IPS-18a (cell line): ENCODE measurements around the gene TRIM46.
"Not testable (repeated sequence)": the region's sequence is repeated elsewhere in the genome, so short reads cannot be mapped to it uniquely, and the experiment has no call there.

Source experiments
- H3K27ac ChIP-seq: one replicate; pipeline ENCODE4 v1.5.1; 2013; ENCODE audit warnings: low read length
- H3K27me3 ChIP-seq: one replicate; pipeline ENCODE4 v1.6.1; 2013; ENCODE audit warnings: mild to moderate bottlenecking, low read length; ENCODE audit not compliant: control insufficient read depth, insufficient read depth
- H3K36me3 ChIP-seq: one replicate; pipeline ENCODE4 v1.6.1; 2013; ENCODE audit warnings: low read depth, low read length; ENCODE audit not compliant: control insufficient read depth
- H3K4me1 ChIP-seq: one replicate; pipeline ENCODE4 v1.6.1; 2013; ENCODE audit warnings: low read depth, low read length; ENCODE audit not compliant: control insufficient read depth
- H3K4me3 ChIP-seq: one replicate; pipeline ENCODE4 v1.5.1; 2013; ENCODE audit warnings: low read length
- H3K9ac ChIP-seq: one replicate; pipeline ENCODE4 v1.6.1; 2013; ENCODE audit warnings: mild to moderate bottlenecking, low read length, moderate library complexity
- H3K9me3 ChIP-seq: one replicate; pipeline ENCODE4 v1.6.1; 2013; ENCODE audit warnings: low read depth, low read length; ENCODE audit not compliant: control insufficient read depth

Gene TRIM46

GRCh38 chr1:155184351-155184811 lies 10.7 kb downstream of the TRIM46 start:
- H3K4me3 ChIP-seq, result no peak overlapping the region
- H3K27ac ChIP-seq, result no peak overlapping the region
- H3K36me3 ChIP-seq, result peaks cover 18% of the 10 kb centered on the region
- no peaks in the 10 kb centered on the region for H3K9me3 ChIP-seq
- no peaks in the 10 kb centered on the region for H3K27me3 ChIP-seq
- no peak overlapping the region for H3K9ac ChIP-seq
- peaks cover 15% of the 10 kb centered on the region for H3K4me1 ChIP-seq

GRCh38 chr1:155184835-155185782 lies 11.5 kb downstream of the TRIM46 start:
- Histone ChIP-seq H3K9ac (no peak overlapping the region), H3K36me3 (peaks cover 13% of the 10 kb centered on the region), H3K4me1 (peaks cover 15% of the 10 kb centered on the region), H3K27me3 (no peaks in the 10 kb centered on the region), H3K9me3 (no peaks in the 10 kb centered on the region), H3K4me3 (no peak overlapping the region), H3K27ac (no peak overlapping the region)

GRCh38 chr1:155185783-155186066 lies 12.1 kb downstream of the TRIM46 start:
- H3K4me1 ChIP-seq, result peaks cover 15% of the 10 kb centered on the region
- no peak overlapping the region for H3K27ac ChIP-seq
- peak overlapping the region; percentile 14 for H3K4me3 ChIP-seq
- H3K36me3 ChIP-seq, result peaks cover 13% of the 10 kb centered on the region
- H3K9ac ChIP-seq, result no peak overlapping the region
- H3K9me3 ChIP-seq, result no peaks in the 10 kb centered on the region
- no peaks in the 10 kb centered on the region for H3K27me3 ChIP-seq

- Histone ChIP-seq H3K4me3 (peak overlapping the region; percentile 14), H3K27me3 (no peaks in the 10 kb centered on the region), H3K27ac (no peak overlapping the region), H3K9me3 (no peaks in the 10 kb centered on the region), H3K9ac (no peak overlapping the region), H3K4me1 (peaks cover 15% of the 10 kb centered on the region), H3K36me3 (peaks cover 12% of the 10 kb centered on the region)
These were observed 12.6 kb downstream of the TRIM46 start for GRCh38 chr1:155186067-155186793.

DNA sequence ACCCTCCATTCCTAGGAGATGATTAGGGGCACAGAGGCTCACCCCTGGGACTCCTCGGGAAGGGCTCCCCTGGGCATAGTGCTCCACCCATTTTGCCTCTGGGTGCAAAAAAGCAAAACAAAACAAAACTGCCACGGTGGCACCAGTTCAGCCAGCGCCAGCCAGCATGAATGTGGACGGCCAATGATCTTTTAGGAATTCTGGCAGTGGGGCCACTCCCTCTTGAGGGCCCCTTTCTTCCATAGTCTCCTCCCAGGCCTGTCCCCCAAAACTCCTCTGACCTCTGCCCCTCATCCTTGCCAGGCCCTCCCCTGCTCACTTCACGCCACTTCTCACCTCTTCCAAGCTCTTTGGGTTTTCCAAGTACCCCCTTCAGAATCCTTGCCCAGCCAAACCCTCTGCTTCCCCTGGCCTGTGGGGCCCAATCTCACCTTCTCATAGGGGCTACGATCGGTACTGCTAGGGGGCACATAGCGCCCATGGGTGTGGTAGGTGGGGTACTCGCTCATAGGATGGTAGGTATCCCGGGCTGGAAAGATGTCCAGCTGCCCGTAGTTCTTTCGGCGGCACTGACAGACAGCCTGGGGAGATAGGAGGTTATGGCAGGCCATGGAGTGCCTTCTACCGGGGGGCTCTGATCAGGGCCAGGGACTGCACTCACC lies 13.3 kb downstream of the TRIM46 start:
- H3K27ac ChIP-seq, result no peak overlapping the region
- peaks cover 5% of the 10 kb centered on the region for H3K36me3 ChIP-seq
- H3K9me3 ChIP-seq, result no peaks in the 10 kb centered on the region
- no peaks in the 10 kb centered on the region for H3K27me3 ChIP-seq
- H3K4me1 ChIP-seq, result peaks cover 15% of the 10 kb centered on the region
- H3K4me3 ChIP-seq, result no peak overlapping the region
- no peak overlapping the region for H3K9ac ChIP-seq

DNA sequence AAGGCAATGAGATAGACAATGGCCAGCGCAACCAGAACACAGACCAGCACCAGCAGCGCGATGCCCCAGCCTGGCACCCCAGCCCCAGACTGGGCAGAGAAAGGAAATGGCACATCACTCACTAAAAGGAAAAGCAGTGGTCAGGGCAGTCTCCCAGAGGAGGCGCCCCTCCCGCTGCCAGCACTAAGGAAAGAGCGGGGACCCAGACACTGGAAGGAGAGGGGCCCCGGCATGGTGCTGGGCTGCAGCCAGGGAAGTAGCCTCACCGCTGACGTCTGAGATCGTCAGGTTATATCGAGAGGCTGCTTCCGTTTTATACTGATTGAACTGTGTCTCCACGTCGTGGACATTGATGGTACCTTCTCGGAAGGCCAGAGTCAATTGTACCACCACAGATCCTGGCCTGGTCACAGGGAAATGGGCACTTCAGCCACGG lies 13.8 kb downstream of the TRIM46 start:
- peaks cover 15% of the 10 kb centered on the region for H3K4me1 ChIP-seq
- no peak overlapping the region for H3K27ac ChIP-seq
- H3K9me3 ChIP-seq, result no peaks in the 10 kb centered on the region
- peaks cover 5% of the 10 kb centered on the region for H3K36me3 ChIP-seq
- H3K27me3 ChIP-seq, result no peaks in the 10 kb centered on the region
- no peak overlapping the region for H3K4me3 ChIP-seq
- H3K9ac ChIP-seq, result no peak overlapping the region

DNA sequence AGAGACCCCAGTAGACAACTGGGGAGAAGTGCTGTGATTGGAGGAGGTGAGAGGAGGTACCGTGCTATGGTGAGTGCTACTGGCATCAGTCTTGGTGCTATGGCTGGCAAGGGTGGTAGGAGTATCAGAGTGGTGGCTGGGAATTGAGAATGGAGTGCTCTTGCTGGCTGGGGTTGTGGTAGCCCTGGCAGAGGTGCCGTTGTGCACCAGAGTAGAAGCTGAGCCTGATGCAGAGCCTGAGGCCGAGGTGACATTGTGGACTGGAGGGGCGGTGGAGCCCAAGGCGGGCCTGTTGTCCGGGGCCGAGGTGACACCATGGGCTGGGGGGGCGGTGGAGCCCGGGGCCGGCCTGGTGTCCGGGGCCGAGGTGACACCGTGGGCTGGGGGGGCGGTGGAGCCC lies 14.6 kb downstream of the TRIM46 start:
- Histone ChIP-seq H3K36me3 (peaks cover 5% of the 10 kb centered on the region), H3K4me3 (no peak overlapping the region), H3K4me1 (peaks cover 15% of the 10 kb centered on the region), H3K9ac (no peak overlapping the region), H3K9me3 (no peaks in the 10 kb centered on the region), H3K27me3 (no peaks in the 10 kb centered on the region), H3K27ac (no peak overlapping the region)

GRCh38 chr1:155189926-155190325 lies 16.3 kb downstream of the TRIM46 start:
- H3K27ac ChIP-seq, H3K9ac ChIP-seq, H3K9me3 ChIP-seq, H3K4me3 ChIP-seq, H3K27me3 ChIP-seq, H3K36me3 ChIP-seq: not testable (repeated sequence)
- peaks cover 20% of the 10 kb centered on the region for H3K4me1 ChIP-seq

DNA sequence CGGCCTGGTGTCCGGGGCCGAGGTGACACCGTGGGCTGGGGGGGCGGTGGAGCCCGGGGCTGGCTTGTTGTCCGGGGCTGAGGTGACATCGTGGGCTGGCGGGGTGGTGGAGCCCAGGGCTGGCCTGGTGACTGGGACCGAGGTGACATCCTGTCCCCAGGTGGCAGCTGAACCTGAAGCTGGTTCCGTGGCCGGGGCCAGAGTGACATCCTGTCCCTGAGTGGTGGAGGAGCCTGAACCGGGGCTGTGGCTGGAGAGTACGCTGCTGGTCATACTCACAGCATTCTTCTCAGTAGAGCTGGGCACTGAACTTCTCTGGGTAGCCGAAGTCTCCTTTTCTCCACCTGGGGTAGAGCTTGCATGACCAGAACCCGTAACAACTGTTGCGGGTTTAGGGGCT lies 18.3 kb downstream of the TRIM46 start:
- H3K9me3 ChIP-seq, result no peaks in the 10 kb centered on the region
- no peak overlapping the region for H3K9ac ChIP-seq
- H3K4me1 ChIP-seq, result peaks cover 10% of the 10 kb centered on the region
- H3K4me3 ChIP-seq, result no peak overlapping the region
- H3K27ac ChIP-seq, result no peak overlapping the region
- no peaks in the 10 kb centered on the region for H3K27me3 ChIP-seq
- peaks cover 6% of the 10 kb centered on the region for H3K36me3 ChIP-seq

- Histone ChIP-seq H3K4me1 (peaks cover 17% of the 10 kb centered on the region), H3K36me3 (peaks cover 13% of the 10 kb centered on the region), H3K9me3 (no peaks in the 10 kb centered on the region), H3K27ac (peak overlapping the region; percentile 12), H3K27me3 (no peaks in the 10 kb centered on the region), H3K4me3 (peak overlapping the region; percentile 99), H3K9ac (peak overlapping the region; percentile 99)
These were observed 19.0 kb downstream of the TRIM46 start for GRCh38 chr1:155192346-155193274.
